Transverse colon (tissue), 4 donors: ENCODE measurements around the gene NEUROD2. TPM values are rescaled to one million over a fixed set of nuclear protein-coding genes. Genes with fewer than 3 reads are reported as not detected.

Experiments
- DNase-seq: peaks from one replicate; pipeline ENCODE4 v3.0.0-alpha.2; 2019
- H3K27ac ChIP-seq, 4 donors: fragments of 200-600 bp; sonication (generic); 2 replicates each; pipeline ENCODE4 v1.5.1; 2016 to 2018; ENCODE audit warnings: inconsistent platforms in 4 of 4
- H3K27me3 ChIP-seq: fragments of 200-600 bp; sonication (generic); 2 replicates; pipeline ENCODE4 v1.5.1; 2017; ENCODE audit warnings: inconsistent platforms
- H3K36me3 ChIP-seq, 4 donors: fragments of 200-600 bp; sonication (generic); 2 replicates each; pipeline ENCODE4 v1.5.1; 2017 to 2019; ENCODE audit warnings: inconsistent platforms in 4 of 4
- H3K4me1 ChIP-seq, 4 donors: fragments of 200-600 bp; sonication (generic); 2 replicates each; pipeline ENCODE4 v1.5.1; 2017 to 2020; ENCODE audit warnings: inconsistent platforms in 4 of 4
- H3K4me3 ChIP-seq, 4 donors: fragments of 200-600 bp; sonication (generic); 1 replicate in 1 of 4; 2 replicates in 3 of 4; pipeline versions ENCODE4 v1.5.1 to v1.6.1; 2017 to 2019; ENCODE audit warnings: inconsistent platforms in 4 of 4
- H3K9me3 ChIP-seq, 2 donors: fragments of 200-600 bp; sonication (generic); 2 replicates each; pipeline ENCODE4 v1.5.1; 2017 to 2019; ENCODE audit warnings: inconsistent platforms in 2 of 2
- CTCF ChIP-seq, 5 experiments: fragments of 200-600 bp in 3 of 5; fragments of 450-650 bp in 2 of 5; sonication (generic) in 3 of 5; IDR thresholded peaks; 1 replicate in 2 of 5; 2 replicates in 3 of 5; pipeline ENCODE4 v1.5.1; 2016 to 2017; ENCODE audit warnings: antibody characterized with exemption in 5 of 5, inconsistent platforms in 3 of 5, mild to moderate bottlenecking in 2 of 5, moderate library complexity in 1 of 5
- EP300 ChIP-seq: sonication (generic); formaldehyde crosslinking; IDR thresholded peaks from one replicate; pipeline ENCODE4 v1.6.1; 2017; ENCODE audit warnings: antibody characterized with exemption, low read depth
- POLR2A ChIP-seq: fragments of 450-650 bp; IDR thresholded peaks from one replicate; pipeline ENCODE4 v1.6.1; 2016; ENCODE audit warnings: antibody characterized with exemption, mild to moderate bottlenecking, moderate library complexity
- POLR2AphosphoS5 ChIP-seq, 3 donors: sonication (generic); formaldehyde crosslinking; IDR thresholded peaks; one replicate each; pipeline ENCODE4 v1.6.1; 2016; ENCODE audit warnings: antibody characterized with exemption in 3 of 3
- WGBS, 2 donors: methylation state at CpG; one replicate each; pipeline ENCODE4 v1.1.5; 2018; ENCODE audit warnings: low coverage in 1 of 2; 5-methylcytosine and 5-hydroxymethylcytosine counted together
- in situ Hi-C, 4 donors: fragments of 200-750 bp; cut with MboI; loops; one replicate each; pipeline versions ENCODE4 v1.15.0 to v1.15.1; 2017; ENCODE audit warnings: low sequenced_read_pairs in 3 of 4, low pct_ligation_motif_present in 1 of 4, low pct_unique_long_range_greater_than_20kb in 1 of 4
- intact Hi-C: fragments of 100-400 bp; cut with DNase I; formaldehyde crosslinking; loops from one replicate; pipeline ENCODE4 v1.15.1; 2023; ENCODE audit warnings: low total_unique reads
- total RNA-seq, 4 donors: library from RNA; depleted of rRNA; stranded (reverse); fragments of >200 nt; gene quantifications; one replicate each; pipeline ENCODE4 v1.1.0, GENCODE V29; 2016

NEUROD2 gene
- total RNA-seq, 4 donors from 2014 or later, result not detected

GRCh38 chr17:39602533-39603303 is 5.0 kb downstream of the NEUROD2 start:
- TF ChIP-seq CTCF (IDR thresholded peaks at IDR 0.05) (no peak), POLR2AphosphoS5 (IDR thresholded peaks at IDR 0.05) (no peak), POLR2A (no peak), EP300 (no peak)
- H3K9me3 ChIP-seq, result no peaks in the 10 kb centered on the region
- in situ Hi-C loops, result no loop called here
- peaks cover 100% of the 10 kb centered on the region for H3K27me3 ChIP-seq
- no peak overlapping the region for H3K4me3 ChIP-seq
- no peak for DNase-seq
- intact Hi-C loops, result no loop called here
- H3K36me3 ChIP-seq, result no peaks in the 10 kb centered on the region
- 31% methylated on average over 4 of the region's 4 CpGs; no CpG with 5 or more reads in 1 of the 2 donors for WGBS, 2 donors
- no peak overlapping the region for H3K27ac ChIP-seq
- peaks cover 23 to 44% (median 38%) of the 10 kb centered on the region in 4 donors for H3K4me1 ChIP-seq

DNA sequence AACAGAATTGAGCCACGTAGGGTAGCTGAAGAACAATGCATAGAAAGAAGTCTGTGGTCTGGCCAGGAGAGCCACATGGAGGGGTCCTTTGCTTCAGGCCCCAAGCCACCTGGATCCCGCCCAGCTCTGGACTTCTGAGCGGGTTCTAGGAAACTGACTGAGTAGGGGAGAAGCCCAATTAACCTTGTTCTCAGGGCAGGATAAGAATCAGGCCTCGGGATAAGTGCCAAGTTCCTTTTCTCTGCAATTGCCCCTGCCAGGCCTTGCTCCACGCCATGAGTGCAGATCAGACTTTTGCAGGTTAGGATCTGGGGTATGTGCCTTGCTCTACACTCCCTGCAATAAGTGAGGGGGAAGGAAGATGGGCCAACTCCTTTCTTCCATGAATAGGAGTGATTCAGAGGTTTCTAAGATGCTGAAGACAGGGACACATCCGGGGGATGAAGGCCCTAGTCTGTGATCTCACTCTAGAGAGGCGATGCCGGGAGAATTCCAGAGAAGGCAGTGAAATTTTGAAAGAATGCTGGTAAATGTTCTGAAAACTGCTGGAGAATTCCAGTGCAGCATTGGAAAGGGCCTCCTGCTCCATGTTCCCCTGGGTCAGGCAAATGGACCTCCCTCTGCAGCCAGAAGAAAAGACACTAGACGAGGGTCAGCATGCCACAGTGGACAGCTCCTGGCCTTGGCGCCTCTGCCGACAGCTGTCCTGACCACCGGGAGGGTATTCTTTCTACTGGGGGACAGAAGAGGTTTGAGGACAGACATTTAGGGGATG is 5.8 kb downstream of the NEUROD2 start:
- Histone ChIP-seq H3K9me3 (no peaks in the 10 kb centered on the region), H3K36me3 (no peaks in the 10 kb centered on the region), H3K4me3 (no peak overlapping the region), H3K4me1 (peaks cover 20 to 38% (median 34%) of the 10 kb centered on the region in 4 donors), H3K27ac (no peak overlapping the region), H3K27me3 (peaks cover 100% of the 10 kb centered on the region)
- in situ Hi-C loops (no loop called here), intact Hi-C loops (no loop called here)
- DNase-seq, result no peak
- 24 to 44% methylated on average over 3 to 12 of the region's 12 CpGs for WGBS, 2 donors
- no peak for TF ChIP-seq CTCF (IDR thresholded peaks at IDR 0.05)
- no peak for TF ChIP-seq EP300
- TF ChIP-seq POLR2AphosphoS5 (IDR thresholded peaks at IDR 0.05), result no peak
- no peak for TF ChIP-seq POLR2A

DNA sequence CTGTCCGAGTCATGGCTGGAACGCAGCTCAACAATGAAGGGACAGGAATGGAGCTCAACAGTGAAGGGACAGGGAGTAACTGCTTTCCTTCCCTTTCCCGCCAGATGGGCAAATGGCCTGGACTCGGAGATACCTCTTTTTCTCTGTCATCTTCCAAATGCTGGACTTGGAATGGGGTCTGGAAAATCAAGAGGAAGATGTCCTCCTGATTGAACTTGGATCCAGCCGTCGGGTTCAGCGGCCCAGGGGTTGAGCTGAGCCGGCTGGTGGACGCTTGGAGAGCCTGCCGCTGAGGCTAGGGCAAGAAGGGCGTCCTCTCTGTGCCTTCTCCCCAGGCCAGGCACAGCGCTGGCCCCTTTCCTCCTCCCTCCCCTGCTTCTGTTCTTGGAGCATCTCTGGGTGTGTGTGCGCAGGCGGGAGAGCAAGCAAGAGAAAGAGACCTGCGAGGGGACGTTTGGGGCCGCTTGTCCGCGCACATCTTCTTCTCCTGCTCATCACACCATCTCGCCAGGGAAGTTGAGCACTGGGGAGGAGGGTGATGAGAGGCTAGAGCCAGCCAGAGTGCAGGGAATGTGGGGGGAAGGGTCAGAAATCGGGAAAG is 6.6 kb downstream of the NEUROD2 start:
- H3K27ac ChIP-seq, result no peak overlapping the region
- H3K9me3 ChIP-seq, result no peaks in the 10 kb centered on the region
- H3K36me3 ChIP-seq, result no peaks in the 10 kb centered on the region
- WGBS, 2 donors, result 18 to 20% methylated on average over 9 to 19 of the region's 21 CpGs
- no peak for TF ChIP-seq POLR2AphosphoS5 (IDR thresholded peaks at IDR 0.05)
- TF ChIP-seq EP300, result no peak
- TF ChIP-seq POLR2A, result no peak
- TF ChIP-seq CTCF (IDR thresholded peaks at IDR 0.05), result no peak
- in situ Hi-C loops, result no loop called here
- no peak overlapping the region for H3K4me3 ChIP-seq
- H3K27me3 ChIP-seq, result peaks cover 100% of the 10 kb centered on the region
- intact Hi-C loops, result no loop called here
- DNase-seq, result no peak
- H3K4me1 ChIP-seq, result peaks cover 11 to 30% (median 26%) of the 10 kb centered on the region in 4 donors
